ENCODE data around the gene LRRC8D.
A peak's percentile ranks its signal among the peaks of the same experiment; 100 is the strongest.

Gene LRRC8D

GRCh38 chr1:89898695-89899470 is 78.1 kb downstream of the LRRC8D start:
- H3K27me3 ChIP-seq (ENCODE audit: insufficient read depth, low read length, poor library complexity, severe bottlenecking) = no peaks in the 10 kb centered on the region
- H3K4me3 ChIP-seq (ENCODE audit: low read length, poor library complexity, severe bottlenecking) = no peak overlapping the region
- no peaks in the 10 kb centered on the region for H3K9me2 ChIP-seq (replicated peaks; ENCODE audit: low read depth, low read length)
- peaks cover 68% of the 10 kb centered on the region for H3K4me1 ChIP-seq (ENCODE audit: insufficient read depth, low read length, poor library complexity, severe bottlenecking)
- no peak overlapping the region for H3K9ac ChIP-seq (ENCODE audit: low read depth, low read length, poor library complexity, severe bottlenecking)
- H3K79me2 ChIP-seq (ENCODE audit: insufficient read depth, low read length) = peaks cover 86% of the 10 kb centered on the region
- peaks cover 25% of the 10 kb centered on the region for H4K20me1 ChIP-seq (ENCODE audit: insufficient read depth, low read length, poor library complexity, severe bottlenecking)
- peak overlapping the region; percentile 1 for H3K4me2 ChIP-seq (ENCODE audit: low read depth, low read length, poor library complexity, severe bottlenecking)
- no peaks in the 10 kb centered on the region for H3K36me3 ChIP-seq (ENCODE audit: insufficient read depth, low read length)
- no peak for TF ChIP-seq CTCF (conservative IDR thresholded peaks at IDR 0.05; ENCODE audit: low read length)
- no peak for TF ChIP-seq EZH2phosphoT487 (IDR thresholded peaks at IDR 0.05; ENCODE audit: borderline replicate concordance)
- no peaks in the 10 kb centered on the region for H3K9me3 ChIP-seq (ENCODE audit: insufficient read depth, low read depth, low read length)
- no peak overlapping the region for H2AFZ ChIP-seq (ENCODE audit: low read length)
- peaks cover 8% of the 10 kb centered on the region for H3F3A ChIP-seq (ENCODE audit: low read depth)

- no peaks in the 10 kb centered on the region for H3K9me2 ChIP-seq (replicated peaks; ENCODE audit: low read depth, low read length)
- H3K4me2 ChIP-seq (ENCODE audit: low read depth, low read length, poor library complexity, severe bottlenecking) = peak overlapping the region; percentile 34
- peaks cover 10% of the 10 kb centered on the region for H3F3A ChIP-seq (ENCODE audit: low read depth)
- H2AFZ ChIP-seq (ENCODE audit: low read length) = no peak overlapping the region
- no peaks in the 10 kb centered on the region for H3K36me3 ChIP-seq (ENCODE audit: insufficient read depth, low read length)
- no peak overlapping the region for H3K9ac ChIP-seq (ENCODE audit: low read depth, low read length, poor library complexity, severe bottlenecking)
- no peaks in the 10 kb centered on the region for H3K9me3 ChIP-seq (ENCODE audit: insufficient read depth, low read depth, low read length)
- peaks cover 82% of the 10 kb centered on the region for H3K4me1 ChIP-seq (ENCODE audit: insufficient read depth, low read length, poor library complexity, severe bottlenecking)
- peaks cover 89% of the 10 kb centered on the region for H3K79me2 ChIP-seq (ENCODE audit: insufficient read depth, low read length)
- H3K4me3 ChIP-seq (ENCODE audit: low read length, poor library complexity, severe bottlenecking) = no peak overlapping the region
- no peaks in the 10 kb centered on the region for H3K27me3 ChIP-seq (ENCODE audit: insufficient read depth, low read length, poor library complexity, severe bottlenecking)
- H4K20me1 ChIP-seq (ENCODE audit: insufficient read depth, low read length, poor library complexity, severe bottlenecking) = peaks cover 11% of the 10 kb centered on the region
- TF ChIP-seq CTCF (conservative IDR thresholded peaks at IDR 0.05; ENCODE audit: low read length) = no peak
- TF ChIP-seq EZH2phosphoT487 (IDR thresholded peaks at IDR 0.05; ENCODE audit: borderline replicate concordance) = no peak
Measured at GRCh38 chr1:89900323-89900722, 79.5 kb downstream of the LRRC8D start.

- no peak overlapping the region for H2AFZ ChIP-seq (ENCODE audit: low read length)
- no peak overlapping the region for H3K9ac ChIP-seq (ENCODE audit: low read depth, low read length, poor library complexity, severe bottlenecking)
- H3K9me3 ChIP-seq (ENCODE audit: insufficient read depth, low read depth, low read length) = no peaks in the 10 kb centered on the region
- H3K4me2 ChIP-seq (ENCODE audit: low read depth, low read length, poor library complexity, severe bottlenecking) = peak overlapping the region; percentile 34
- H3K4me1 ChIP-seq (ENCODE audit: insufficient read depth, low read length, poor library complexity, severe bottlenecking) = peaks cover 85% of the 10 kb centered on the region
- no peak for TF ChIP-seq CTCF (conservative IDR thresholded peaks at IDR 0.05; ENCODE audit: low read length)
- TF ChIP-seq EZH2phosphoT487 (IDR thresholded peaks at IDR 0.05; ENCODE audit: borderline replicate concordance) = no peak
- no peaks in the 10 kb centered on the region for H3K27me3 ChIP-seq (ENCODE audit: insufficient read depth, low read length, poor library complexity, severe bottlenecking)
- peaks cover 9% of the 10 kb centered on the region for H4K20me1 ChIP-seq (ENCODE audit: insufficient read depth, low read length, poor library complexity, severe bottlenecking)
- peaks cover 10% of the 10 kb centered on the region for H3F3A ChIP-seq (ENCODE audit: low read depth)
- peaks cover 97% of the 10 kb centered on the region for H3K79me2 ChIP-seq (ENCODE audit: insufficient read depth, low read length)
- no peaks in the 10 kb centered on the region for H3K36me3 ChIP-seq (ENCODE audit: insufficient read depth, low read length)
- no peak overlapping the region for H3K4me3 ChIP-seq (ENCODE audit: low read length, poor library complexity, severe bottlenecking)
- no peaks in the 10 kb centered on the region for H3K9me2 ChIP-seq (replicated peaks; ENCODE audit: low read depth, low read length)
Measured at GRCh38 chr1:89900791-89901708, 80.2 kb downstream of the LRRC8D start.
